Measurements from ENCODE around the gene NMUR1.
A peak's percentile ranks its signal among the peaks of the same experiment; 100 is the strongest.

NMUR1 gene

GRCh38 chr2:231515603-231516002 is 14.6 kb downstream of the NMUR1 start:
- DNase-seq (ENCODE audit: low read depth) = no peak
- no peak overlapping the region for H3K4me3 ChIP-seq (ENCODE audit: low read depth, low read length)
- no peak for TF ChIP-seq CTCF (IDR thresholded peaks at IDR 0.05; ENCODE audit: insufficient read depth, low read depth, low read length, missing control alignments)

- peak overlapping the region; percentile 98 for H3K4me3 ChIP-seq (ENCODE audit: low read depth, low read length)
- peak; percentile 30 for DNase-seq (ENCODE audit: low read depth)
- TF ChIP-seq CTCF (IDR thresholded peaks at IDR 0.05; ENCODE audit: insufficient read depth, low read depth, low read length, missing control alignments) = no peak
Observed at GRCh38 chr2:231514951-231515297, 15.3 kb downstream of the NMUR1 start.

GRCh38 chr2:231514225-231514950 is 15.9 kb downstream of the NMUR1 start:
- TF ChIP-seq CTCF (IDR thresholded peaks at IDR 0.05; ENCODE audit: insufficient read depth, low read depth, low read length, missing control alignments) = no peak
- peak overlapping the region; percentile 98 for H3K4me3 ChIP-seq (ENCODE audit: low read depth, low read length)
- peak; percentile 99 for DNase-seq (ENCODE audit: low read depth)

- no peak for TF ChIP-seq CTCF (IDR thresholded peaks at IDR 0.05; ENCODE audit: insufficient read depth, low read depth, low read length, missing control alignments)
- H3K4me3 ChIP-seq (ENCODE audit: low read depth, low read length) = peak overlapping the region; percentile 96
- DNase-seq (ENCODE audit: low read depth) = no peak
Observed at GRCh38 chr2:231513746-231514224, 16.5 kb downstream of the NMUR1 start.

- no peak for DNase-seq (ENCODE audit: low read depth)
- no peak overlapping the region for H3K4me3 ChIP-seq (ENCODE audit: low read depth, low read length)
- TF ChIP-seq CTCF (IDR thresholded peaks at IDR 0.05; ENCODE audit: insufficient read depth, low read depth, low read length, missing control alignments) = no peak
Observed at GRCh38 chr2:231512222-231512621, 18.0 kb downstream of the NMUR1 start.

GRCh38 chr2:231503766-231504165 is 26.5 kb downstream of the NMUR1 start:
- H3K4me3 ChIP-seq (ENCODE audit: low read depth, low read length) = no peak overlapping the region
- DNase-seq (ENCODE audit: low read depth) = no peak
- TF ChIP-seq CTCF (IDR thresholded peaks at IDR 0.05; ENCODE audit: insufficient read depth, low read depth, low read length, missing control alignments) = no peak

- no peak overlapping the region for H3K4me3 ChIP-seq (ENCODE audit: low read depth, low read length)
- DNase-seq (ENCODE audit: low read depth) = no peak
- no peak for TF ChIP-seq CTCF (IDR thresholded peaks at IDR 0.05; ENCODE audit: insufficient read depth, low read depth, low read length, missing control alignments)
Observed at GRCh38 chr2:231502596-231502995, 27.6 kb downstream of the NMUR1 start.

Data from GM12865 (cell line).